Activated CD4-positive, alpha-beta T cell treated with anti-CD3 and anti-CD28 coated beads for 24 hours (primary cell): ENCODE measurements around the gene DPF1.

ENCODE experiments used
- DNase-seq, 2 donors: peaks; one replicate each; pipeline ENCODE4 v3.0.0-alpha.2; 2020; ENCODE audit warnings: low read depth in 2 of 2

The DPF1 gene

DNA sequence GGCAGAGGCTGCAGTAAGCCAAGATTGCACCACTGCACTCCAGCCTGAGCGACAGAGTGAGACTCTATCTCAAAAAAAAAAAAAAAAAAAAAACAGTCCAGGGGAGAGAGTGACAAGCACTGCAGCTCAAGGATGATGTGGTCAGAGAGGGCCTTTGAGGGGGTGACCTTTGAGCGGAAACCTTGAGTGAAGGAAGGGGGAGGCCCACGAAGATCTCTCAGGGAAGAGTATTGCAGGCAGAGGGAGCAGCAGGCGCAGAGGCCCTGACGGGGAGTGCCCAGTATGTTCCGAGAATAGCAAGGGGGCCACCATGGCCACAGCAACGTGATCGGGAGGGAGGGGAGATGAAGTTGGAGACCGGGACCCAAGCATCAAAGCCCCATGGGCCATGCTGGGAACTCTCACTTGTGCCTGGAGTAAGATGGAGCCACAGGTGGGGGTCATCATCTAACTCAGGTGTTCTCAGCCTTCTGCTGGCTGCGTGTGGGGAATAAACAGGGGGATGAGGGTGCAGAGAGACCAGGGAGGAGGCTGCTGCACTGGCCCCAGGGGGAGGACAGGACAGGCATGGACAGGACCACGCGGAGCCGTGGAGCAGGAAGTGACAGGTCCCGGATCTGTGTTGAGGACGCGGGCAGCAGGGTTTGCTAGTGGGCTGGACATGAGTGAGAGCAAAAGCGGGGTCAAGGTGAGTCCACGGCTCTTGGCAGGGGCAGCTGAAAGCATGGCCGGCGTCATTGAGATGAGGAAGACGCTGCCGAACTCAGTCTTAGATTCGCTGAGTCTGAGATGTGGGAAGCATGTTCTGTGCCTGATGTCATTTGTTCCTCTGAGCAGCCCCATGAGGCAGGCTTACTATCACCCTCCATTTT is 60.4 kb downstream of the DPF1 start:
- no peak for DNase-seq

DNA sequence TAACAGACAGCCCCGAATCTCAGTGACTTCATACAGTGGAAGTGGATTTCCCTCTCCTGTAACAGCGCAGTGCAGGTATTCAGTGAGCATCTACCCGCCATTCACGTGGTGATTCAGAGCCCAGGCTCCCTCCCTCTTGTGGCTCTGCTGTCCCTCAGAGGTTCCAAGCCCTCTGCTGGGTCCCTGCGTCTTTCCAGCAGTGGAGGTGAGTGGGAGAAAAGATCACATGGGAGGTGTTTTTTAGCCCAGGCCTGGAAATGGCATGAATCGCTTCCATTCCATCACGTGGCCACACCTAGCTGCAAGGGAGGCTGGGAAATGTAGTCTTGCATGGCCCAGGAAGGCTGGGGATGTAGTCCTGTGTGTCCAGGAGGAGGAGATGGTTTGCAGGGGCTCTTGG is 61.4 kb downstream of the DPF1 start:
- DNase-seq, result no peak

DNA sequence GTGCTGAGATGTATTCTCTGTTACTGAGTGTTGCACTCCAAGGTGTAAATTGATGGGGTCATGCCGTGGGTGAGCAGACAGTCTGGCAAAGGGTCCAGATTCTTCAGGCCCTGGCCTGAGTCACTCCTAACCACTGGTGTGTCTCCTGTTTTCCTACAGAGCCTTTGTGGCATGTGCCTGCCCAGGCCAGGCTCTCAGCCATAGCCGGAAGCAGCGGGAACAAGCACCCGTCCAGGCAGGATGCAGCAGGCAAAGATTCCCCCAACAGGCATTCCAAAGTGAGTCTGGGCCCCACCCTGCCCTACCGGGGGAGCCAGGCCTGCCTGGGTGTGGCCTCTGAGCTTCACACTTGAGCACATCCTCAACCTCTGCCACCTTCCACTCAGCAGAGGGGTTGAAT is 61.9 kb downstream of the DPF1 start:
- no peak for DNase-seq
